GM18870 (cell line): ENCODE data around the gene ZNF496.
"Not testable (repeated sequence)": the region's sequence is repeated elsewhere in the genome, so short reads cannot be mapped to it uniquely, and the experiment has no call there.

Experiments
- ATAC-seq: cut with Tn5 transposase; IDR thresholded peaks from one replicate; pipeline ENCODE4 v1.9.1; 2021; ENCODE audit warnings: moderate library complexity; ENCODE audit not compliant: unreplicated experiment

ZNF496 gene

DNA sequence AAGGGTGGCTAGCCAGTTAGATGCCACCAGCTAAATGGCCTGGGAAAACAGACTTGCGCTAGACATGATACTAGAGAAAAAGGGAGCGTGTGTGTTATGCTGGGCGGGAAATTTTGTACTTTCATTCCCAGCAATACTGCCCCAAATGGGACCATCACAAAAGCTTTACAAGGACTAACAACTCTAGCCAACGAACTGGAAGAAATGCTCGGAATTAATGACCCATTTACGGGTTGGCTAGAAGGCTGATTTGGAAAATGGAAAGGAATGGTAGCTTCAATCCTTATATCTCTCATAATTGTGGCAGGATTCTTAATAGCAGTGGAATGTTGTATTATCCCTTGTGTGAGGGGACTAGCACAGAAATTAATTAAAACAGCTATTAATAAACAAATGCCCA is 27.9 kb upstream of the ZNF496 start:
- no peak for ATAC-seq

DNA sequence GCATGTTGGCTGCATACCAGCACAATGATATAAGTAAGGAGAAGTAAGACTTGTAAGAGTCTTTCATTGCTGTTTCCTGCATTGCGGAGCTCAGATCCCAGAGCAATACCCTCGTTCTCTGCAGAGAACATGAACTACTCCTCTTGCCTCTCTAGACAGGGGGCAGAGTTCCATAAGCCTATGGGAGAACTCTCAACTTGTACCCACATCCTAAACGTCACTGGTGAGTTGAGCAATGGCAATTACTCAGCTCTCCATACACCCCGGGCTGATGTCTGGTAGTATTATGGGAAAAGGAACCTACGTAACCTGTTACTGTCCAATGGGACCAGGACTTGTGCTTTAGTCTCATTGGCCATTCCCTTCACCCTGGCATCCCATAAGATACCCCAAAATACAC is 27.3 kb upstream of the ZNF496 start:
- no peak for ATAC-seq

DNA sequence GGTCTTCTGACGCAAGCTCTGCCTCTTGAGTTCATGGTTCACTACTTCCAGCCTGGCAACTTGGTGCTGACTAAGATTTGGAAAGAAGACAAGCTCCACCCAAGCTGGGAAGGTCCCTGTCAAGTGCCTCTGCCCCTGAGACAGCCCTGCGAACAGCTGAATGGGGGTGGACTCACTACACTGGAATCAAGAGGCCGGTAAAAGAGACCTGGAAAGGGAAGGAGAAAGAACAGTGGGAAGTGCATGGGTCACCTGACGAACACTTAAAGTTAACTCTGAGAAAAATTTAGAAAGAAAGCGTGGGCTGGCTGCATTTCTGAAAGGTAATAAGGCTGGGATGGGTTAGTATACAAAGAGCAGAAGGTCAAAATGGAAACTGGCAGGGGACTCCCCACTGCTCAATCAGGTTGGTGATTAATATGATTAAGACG is 26.1 kb upstream of the ZNF496 start:
- ATAC-seq = peak; percentile 96

DNA sequence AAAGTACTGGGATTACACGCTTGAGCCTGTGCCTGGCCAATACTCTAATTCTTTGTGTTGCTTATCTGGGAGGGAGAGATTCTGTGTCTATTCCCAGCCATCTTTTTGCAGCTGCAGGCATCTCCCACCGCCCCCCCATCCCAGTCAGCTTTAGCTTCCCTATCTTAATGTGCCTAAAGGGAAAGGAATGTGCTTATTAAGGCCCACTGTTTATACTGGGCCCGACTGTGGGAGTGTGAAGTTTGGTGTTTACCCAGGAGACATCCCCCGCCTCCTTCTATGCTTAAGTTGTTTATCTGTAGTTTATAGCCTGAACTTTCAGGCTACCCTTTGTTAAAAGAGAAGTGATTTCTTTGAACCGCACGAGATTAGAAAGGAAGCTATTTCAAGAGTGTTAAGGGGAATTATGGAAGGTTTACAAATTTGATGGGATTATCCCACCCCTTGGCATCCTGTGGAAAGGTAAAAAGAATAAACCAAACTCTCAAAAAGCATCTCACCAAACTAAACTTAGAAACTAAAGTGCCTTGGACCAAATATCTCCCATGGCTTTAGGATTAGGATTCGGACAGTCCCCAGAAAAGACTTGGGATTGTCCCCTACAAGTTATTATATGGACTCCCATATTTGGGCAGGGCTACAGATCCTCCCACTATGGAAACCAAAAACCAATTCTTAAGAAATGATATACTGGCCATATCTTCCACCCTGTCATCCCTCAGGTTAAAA is 25.5 kb upstream of the ZNF496 start:
- no peak for ATAC-seq

DNA sequence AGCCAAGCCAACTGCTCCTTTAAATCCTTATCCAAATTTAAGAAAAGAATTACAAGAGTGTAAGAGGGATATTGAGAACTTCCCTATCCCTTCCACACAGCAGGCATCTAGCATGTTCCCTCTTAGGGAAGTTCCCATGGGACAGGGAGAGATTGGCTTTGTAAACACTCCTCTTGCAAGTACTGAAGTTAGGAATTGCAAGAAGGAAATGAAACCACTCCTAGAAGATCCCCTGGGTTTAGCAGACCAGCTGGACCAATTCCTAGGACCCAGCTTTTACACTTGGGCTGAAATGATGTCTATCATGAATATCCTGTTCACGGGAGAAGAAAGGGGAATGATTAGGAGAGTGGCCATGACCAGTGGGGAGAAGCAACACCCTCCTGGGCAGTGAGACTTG is 23.5 kb upstream of the ZNF496 start:
- ATAC-seq = not testable (repeated sequence)

DNA sequence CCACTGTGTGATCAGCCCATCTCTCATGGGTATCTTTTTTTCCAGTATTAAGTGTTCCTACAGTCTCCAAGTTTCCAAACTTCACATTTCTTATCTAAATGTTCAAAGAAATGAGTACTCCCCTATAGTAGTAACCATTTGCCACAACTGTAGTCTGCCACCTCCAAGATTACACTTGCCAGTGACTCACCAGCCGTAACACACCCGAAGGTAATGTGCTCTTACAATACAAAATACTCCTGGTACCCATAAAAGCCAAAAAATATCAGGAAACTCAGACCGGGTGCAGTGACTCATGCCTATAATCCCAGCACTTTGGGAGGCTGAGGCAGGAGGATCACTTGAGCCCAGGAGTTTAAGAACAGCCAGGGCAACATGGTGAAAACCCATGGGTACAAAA is 20.5 kb upstream of the ZNF496 start:
- ATAC-seq = no peak

DNA sequence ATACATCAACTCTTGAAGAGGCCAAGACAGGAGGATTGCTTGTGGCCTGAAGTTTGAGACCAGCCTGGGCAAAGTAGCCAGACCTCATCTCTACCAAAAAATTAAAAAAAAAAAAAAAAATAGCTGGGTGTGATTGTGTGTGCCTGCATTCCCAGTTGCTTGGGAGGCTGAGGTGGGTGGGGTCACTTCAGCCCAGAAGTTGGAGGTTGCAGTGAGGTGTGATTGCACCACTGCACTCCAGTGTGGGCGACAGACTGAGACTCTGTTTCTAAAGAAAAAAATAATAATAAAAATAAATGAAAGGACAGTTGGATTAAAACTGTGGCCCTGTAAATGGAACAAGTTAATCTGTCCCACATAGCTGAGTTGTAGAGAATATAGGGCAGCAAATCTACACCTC is 18.9 kb upstream of the ZNF496 start:
- ATAC-seq = no peak

DNA sequence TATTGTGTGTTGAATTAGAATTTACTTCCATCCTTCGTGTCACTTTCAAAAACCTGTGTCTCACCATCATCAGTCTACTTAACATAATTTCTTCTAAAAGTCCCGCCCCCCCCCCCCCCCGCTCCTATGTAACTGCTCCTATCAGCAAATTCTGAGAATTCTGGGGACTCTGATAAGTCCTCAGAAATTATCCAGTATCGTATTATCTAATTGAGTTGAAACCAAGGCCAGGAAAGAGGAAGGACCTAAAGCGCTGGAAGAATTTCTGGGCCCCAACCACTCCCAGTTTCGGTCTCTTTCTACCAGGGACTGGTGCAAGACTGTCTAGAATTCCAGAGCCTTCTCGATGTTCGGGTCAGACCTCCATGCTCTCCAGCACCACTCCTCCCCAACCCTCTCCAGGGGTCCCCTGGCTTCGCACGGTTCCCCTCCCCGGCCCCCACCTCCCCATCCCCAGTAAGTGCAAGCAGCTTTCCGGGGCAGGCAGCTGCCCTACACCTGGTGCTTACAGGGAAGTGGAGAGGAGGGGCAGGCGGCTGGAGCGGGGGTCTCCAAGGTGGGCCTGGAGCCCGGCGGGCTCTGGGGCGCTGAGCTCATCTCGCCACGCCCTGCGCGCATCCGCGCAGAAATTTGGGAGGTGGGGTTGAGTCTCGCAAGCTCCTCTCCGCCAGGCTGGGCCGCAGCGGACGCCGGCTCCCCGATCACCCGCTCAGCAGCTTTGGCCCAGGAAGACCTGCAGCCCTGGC is 16.0 kb upstream of the ZNF496 start:
- ATAC-seq = no peak

DNA sequence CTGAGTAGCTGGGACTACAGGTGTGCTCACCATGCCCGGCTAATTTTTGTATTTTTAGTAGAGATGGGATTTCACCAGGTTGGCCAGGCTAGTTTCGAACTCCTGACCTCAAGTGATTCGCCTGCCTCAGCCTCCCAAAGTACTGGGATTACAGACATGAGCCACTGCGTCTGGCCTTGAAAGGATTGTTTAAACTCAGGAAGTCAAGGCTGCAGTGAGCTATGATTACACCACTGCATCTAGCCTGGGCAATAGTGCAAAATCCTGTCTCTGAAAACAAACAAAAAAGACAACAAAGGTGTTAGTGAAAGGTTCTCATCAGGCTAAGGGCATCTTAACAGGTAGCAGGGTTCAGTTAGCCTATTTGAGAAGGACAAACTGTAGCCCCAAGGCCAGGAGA is 14.2 kb upstream of the ZNF496 start:
- ATAC-seq = no peak

DNA sequence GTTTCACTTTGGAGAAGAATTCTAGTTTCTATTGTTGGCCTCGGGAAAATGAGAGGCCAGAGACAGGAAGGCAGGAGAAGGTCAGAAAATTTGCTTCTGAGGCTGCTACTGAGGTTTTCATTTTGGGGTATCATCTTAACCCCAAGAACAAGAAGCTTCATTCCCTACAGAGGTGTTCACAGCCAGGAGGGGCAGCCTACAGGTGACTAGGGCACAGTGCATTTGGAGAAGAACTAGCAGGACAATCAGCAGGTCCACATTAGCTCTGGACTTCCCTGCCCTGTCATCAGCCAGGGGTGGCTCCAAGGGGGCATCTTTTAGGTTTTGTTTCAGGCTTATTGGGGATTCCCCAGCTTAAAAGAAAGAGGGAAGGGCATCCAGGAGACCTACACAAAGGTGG is 12.1 kb upstream of the ZNF496 start:
- no peak for ATAC-seq

DNA sequence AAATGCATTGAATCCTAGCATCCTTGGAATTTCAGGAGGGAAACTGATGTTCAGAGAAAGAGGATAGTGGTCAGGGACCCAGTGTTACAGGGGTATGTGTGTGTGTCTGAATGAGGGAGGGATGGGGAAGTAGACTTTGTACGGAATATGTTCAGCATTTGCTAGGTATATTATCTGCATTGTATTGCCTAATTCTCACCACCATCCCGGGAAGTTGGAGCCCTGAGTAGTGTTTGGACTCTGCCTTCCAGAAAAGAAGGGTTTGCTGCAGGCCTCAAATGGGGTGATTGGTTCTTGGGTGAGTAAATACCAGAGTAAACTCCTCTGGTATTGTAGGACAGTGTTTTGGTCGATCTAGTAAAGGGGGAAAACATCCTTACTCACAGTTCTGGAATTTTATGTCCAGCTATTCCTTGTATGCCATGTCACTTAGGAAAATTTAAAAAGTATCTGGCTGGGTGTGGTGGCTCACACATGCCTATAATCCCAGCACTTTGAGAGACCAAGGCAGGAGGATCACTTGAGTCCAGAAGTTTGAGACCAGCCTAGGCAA is 7.1 kb upstream of the ZNF496 start:
- ATAC-seq = no peak

DNA sequence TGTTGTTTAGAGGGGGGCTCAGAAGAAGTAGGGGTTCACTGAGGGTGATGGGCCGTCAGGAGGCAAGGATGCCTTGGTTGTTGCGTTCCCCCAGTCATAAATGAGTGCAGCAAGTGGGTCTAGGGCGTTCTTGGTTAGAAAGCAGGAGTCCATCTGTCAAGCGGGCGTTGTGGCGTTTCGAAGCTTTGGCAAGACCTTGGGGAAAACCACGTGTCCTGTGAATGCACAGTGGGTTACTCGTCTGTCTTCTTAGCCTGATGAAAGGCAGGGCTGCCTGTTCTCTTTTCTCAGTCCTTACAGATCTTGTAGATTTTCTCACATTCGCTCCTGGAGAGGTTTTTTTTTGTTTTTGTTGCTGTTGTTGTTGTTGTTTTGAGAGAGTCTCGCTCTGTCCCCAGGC is 6.3 kb upstream of the ZNF496 start:
- ATAC-seq = no peak

DNA sequence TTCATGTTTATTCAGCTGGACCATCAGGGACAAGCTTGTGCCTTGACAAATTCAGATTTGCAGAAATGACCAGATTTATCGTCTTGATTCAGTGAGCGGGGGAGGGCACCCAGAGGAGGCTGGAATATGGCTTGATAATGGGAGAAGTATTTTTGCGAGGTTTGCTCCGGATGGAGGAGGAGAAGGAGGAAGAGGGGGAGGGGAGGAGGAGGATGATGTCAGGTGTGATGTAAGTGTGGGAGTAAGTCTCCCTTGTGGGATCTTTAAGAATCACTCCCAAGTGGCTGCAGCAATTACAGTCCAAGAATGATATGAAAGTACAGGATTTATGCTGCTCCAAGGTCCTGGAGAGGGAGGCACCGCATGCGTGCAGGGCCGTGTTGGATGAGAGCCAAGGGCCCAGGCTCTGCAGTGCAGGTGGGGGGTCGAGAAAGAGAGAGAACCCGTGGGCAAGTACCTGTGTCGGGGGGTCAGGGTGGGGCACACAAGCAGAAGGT is 5.6 kb upstream of the ZNF496 start:
- no peak for ATAC-seq

DNA sequence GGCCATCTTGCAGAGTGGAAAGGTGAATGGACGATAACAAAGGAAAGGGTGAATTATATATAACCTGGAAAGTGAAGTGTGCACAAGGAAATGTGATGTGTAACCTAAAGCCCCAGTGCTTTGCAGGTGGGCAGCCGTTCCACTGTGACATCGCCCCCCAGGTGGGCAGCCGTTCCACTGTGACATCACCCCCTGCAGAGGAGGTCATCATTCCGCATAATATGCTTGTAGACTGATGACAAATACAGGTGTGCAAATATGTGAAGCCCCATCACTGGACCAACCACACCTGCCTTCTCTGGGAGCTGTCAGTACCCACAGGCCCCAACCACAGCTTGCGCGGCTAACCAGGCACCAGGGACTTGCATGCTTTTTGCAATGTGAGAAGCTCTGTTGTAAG is 4.7 kb upstream of the ZNF496 start:
- no peak for ATAC-seq

DNA sequence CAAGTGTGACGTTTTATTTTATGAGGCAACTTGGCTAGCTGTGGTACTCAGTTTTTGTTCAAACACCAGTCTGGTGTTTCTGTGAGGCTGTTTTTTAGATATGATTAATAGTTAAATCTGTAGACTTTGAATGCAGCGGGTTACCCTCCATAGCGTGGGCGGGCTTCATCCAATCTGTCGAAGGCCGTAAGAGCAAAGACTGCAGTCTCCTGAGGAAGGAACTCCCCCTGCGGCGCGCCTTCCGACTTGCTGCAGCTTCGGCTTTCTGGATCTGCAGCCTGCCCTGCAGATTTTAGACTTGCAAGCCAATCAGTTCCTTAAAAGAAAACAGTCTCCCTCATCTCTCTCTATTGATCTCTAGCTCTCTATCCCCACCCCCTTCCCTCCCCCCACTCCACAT is 4.2 kb upstream of the ZNF496 start:
- no peak for ATAC-seq

DNA sequence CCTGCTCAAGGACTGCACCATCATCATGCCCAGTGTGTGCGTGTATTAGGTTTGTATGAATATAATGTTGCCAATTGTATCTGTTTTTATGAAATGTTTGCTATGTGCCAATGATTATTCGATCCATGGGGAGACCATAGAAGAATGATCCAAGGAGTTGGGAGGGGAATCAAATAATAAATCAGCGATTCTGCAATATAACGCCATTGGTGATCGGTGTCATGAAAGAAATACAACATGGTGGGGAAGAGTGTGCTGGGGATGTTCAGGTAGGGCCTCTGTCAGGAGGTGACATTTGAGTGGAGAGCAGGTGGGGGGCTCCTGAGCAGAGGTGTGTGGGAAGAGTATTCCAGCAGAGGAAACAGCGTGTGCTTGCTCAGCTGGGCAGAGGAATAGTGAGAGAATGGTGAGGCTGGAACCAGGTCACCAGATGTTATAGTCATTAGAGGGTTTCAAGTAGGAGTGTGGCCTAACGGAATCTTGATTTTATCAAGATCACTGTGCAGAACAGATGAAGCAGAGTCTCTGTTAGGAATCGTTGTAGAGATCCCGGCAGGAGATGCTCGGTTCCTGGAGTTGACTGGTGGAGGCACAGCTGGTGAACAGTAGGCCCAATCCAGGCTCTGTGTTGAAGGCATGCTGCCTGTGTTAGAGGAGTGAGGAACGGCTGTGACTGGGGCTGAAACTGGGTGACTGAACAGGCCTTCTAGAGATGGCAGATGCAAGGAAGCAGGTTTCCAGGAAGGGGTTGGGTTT is 2.9 kb upstream of the ZNF496 start:
- ATAC-seq = no peak

DNA sequence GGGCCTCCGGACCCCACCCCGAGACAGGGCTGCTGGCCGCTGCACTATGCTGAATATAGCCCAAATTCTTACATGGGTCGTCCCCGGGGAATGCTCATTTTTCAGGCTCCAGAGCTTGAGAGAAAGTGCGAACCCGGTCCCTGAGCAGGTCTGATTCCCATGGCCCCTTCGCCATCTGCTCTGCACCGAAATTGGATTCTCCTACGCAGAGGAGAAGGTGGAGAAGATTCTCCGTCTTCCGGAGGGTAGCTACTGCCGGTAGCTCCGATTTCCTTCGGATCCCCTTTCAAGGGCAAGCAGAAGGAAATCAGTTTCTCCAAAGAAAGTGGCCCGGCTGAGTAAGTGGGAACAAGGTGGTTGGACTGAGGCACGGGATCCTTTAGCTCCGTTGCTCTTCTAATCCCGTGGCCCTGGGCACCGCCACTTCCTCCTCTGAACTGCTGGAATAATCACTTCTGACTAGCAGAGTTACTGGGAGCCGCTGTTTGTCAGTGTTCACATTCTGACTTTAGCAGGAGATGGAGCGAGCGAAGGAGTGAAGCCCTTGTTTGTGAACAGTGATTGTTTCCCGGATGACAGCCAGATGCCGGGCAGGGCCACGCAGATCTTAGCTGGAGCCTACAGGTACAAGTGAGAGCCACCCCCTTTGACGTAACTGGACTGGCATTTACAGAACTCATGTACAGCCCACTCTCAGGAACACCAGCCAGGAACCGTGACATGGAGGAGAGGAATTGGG is 1.1 kb upstream of the ZNF496 start:
- no peak for ATAC-seq

DNA sequence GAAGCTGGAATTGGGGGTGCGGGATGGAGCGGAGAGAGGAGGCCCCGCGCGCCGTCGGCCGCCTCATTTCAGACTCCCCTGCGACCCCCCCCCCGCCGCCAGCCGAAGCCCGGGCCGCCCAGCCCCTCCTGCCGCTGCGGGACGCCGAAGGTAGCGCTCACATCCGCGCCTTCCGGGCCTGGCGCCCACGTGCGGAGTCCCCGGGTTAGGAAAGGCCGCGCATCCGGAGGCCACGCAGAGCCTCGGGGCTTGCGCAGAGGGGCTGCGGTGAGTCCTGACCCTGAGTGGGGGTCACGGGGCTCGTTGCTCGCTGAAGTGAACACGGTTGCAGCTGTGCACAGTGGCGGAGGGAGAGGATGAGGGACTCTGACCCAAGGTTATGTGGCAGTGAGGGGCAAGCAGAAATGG is 552 bp upstream of the ZNF496 start:
- ATAC-seq = peak; percentile 18

DNA sequence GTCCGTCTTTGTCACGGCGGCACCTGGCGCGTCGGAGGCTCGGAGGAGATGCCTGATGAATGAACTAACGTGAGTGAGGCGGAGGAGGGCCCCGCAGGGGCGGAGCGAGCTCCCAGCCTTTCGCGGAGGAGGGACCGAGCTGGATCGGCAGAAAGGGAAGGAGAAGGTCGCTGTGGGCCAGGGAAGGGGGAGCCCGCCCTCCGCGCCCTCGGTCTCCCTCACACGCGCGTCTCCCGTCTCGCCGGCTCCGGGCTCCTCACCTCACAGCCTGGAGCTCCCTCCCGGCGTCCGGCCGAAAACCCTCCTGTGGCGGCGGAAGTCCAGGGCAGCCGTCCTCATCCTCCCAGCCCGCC is 519 bp downstream of the ZNF496 start:
- ATAC-seq = peak; percentile 59

DNA sequence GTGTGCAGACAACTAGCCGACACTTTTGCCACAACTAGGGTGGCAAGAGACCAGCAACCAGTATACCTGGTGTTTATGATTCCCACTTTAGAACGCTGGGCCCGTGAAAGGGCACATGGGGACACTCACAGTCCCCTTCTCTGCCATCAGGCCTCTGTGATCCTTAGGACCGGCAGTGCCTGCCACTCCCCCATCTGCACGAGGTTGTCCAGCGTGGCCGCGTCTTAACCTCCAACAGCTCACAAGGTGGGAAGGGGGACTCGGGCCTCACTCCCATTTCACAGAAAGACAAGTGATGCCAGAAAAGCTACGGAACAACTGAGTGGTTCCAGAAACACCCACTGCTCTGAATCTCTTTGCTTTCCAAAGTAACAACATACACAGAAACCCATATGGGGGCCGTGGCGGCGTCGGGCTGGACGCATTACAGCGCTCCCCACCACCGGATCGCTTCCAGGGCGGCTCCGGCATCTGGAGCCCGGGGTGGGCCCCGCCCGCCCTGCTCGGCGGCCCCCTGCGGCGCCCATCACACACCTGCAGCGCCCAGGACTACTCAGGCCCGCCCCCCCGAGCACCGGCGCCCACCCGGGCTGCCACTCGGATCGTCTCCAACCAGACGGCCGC is 1.0 kb downstream of the ZNF496 start:
- ATAC-seq = peak; percentile 19
